Endothelial cell (in vitro differentiated cells): ENCODE data around the gene CHL1. TPM values are rescaled to one million over a fixed set of nuclear protein-coding genes. Genes with fewer than 3 reads are reported as not detected.

Experiments
- DNase-seq: peaks from one replicate; pipeline ENCODE4 v3.0.0; 2021; ENCODE audit warnings: low spot score
- H3K27ac Mint-ChIP-seq: one replicate; pipeline ENCODE4 v1.8.0; 2021; ENCODE audit warnings: mixed read lengths, inconsistent platforms; ENCODE audit not compliant: unreplicated experiment
- H3K27me3 Mint-ChIP-seq: one replicate; pipeline ENCODE4 v1.8.0; 2021; ENCODE audit warnings: mild to moderate bottlenecking, moderate library complexity, mixed read lengths, inconsistent platforms; ENCODE audit not compliant: unreplicated experiment
- H3K36me3 Mint-ChIP-seq: one replicate; pipeline ENCODE4 v1.8.0; 2021; ENCODE audit warnings: mild to moderate bottlenecking, low read depth, mixed read lengths, inconsistent platforms; ENCODE audit not compliant: unreplicated experiment
- H3K4me1 Mint-ChIP-seq: one replicate; pipeline ENCODE4 v1.8.0; 2021; ENCODE audit warnings: mild to moderate bottlenecking, mixed read lengths, inconsistent platforms; ENCODE audit not compliant: unreplicated experiment
- H3K4me3 Mint-ChIP-seq: one replicate; pipeline ENCODE4 v1.8.0; 2021; ENCODE audit warnings: mild to moderate bottlenecking, mixed read lengths, inconsistent platforms; ENCODE audit not compliant: unreplicated experiment
- H3K9me3 Mint-ChIP-seq: one replicate; pipeline ENCODE4 v1.8.0; 2021; ENCODE audit warnings: mixed read lengths, inconsistent platforms; ENCODE audit not compliant: unreplicated experiment
- total RNA-seq: library from RNA; stranded (reverse); fragmentation: NEBNext Ultra II Directional; extraction: Animal tissue kit (Norgen Biotek cat#: 25700); gene quantifications from one replicate; pipeline ENCODE4 v1.2.1, GENCODE V29; 2021; ENCODE audit not compliant: unreplicated experiment
- TF ChIP-seq, protein P1 (sequence below): fragments of 200-600 bp; sonication (generic); IDR thresholded peaks from one replicate; pipeline ENCODE4 v1.5.0; 2021; ENCODE audit warnings: antibody characterized with exemption; ENCODE audit not compliant: unreplicated experiment

CHL1 gene
- total RNA-seq, 1 donor from 2014 or later: not detected

DNA sequence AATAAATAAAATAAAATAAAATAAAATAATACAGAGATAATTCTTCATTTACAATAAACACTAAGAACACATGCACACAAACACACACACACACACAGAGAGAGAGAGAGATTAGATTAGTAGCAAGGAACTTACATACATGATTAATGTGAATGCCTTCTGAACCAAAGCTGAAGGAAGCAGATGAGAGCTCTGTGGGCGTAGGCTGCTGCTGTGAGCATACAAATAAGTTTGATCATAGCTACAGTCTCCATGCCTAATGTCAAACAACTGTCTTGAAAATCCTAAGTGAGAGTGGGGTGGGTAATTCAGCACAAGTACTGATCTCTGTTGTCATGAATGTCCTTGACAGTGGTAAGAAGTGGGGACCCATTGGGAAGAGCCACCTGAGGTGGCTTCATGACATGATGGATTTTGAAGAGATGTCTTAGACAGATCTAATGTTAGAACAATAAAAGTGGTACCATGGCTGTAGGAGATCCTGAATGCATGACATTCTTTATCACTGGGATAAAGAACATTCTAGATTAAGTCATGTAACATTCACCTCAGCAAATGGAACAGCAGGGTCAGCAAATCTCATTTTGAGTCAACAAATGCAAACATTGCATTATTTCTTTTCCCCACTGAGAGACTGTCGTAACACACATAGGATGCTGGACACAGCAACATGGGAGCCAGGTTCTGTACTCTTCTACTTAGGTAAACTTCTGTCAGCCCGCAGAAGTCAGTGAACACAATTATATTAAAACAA lies 46.2 kb downstream of the CHL1 start:
- H3K36me3 Mint-ChIP-seq: no peaks in the 10 kb centered on the region
- H3K27ac Mint-ChIP-seq: no peak overlapping the region
- DNase-seq: no peak
- no peak overlapping the region for H3K4me3 Mint-ChIP-seq
- TF ChIP-seq, protein P1, sequence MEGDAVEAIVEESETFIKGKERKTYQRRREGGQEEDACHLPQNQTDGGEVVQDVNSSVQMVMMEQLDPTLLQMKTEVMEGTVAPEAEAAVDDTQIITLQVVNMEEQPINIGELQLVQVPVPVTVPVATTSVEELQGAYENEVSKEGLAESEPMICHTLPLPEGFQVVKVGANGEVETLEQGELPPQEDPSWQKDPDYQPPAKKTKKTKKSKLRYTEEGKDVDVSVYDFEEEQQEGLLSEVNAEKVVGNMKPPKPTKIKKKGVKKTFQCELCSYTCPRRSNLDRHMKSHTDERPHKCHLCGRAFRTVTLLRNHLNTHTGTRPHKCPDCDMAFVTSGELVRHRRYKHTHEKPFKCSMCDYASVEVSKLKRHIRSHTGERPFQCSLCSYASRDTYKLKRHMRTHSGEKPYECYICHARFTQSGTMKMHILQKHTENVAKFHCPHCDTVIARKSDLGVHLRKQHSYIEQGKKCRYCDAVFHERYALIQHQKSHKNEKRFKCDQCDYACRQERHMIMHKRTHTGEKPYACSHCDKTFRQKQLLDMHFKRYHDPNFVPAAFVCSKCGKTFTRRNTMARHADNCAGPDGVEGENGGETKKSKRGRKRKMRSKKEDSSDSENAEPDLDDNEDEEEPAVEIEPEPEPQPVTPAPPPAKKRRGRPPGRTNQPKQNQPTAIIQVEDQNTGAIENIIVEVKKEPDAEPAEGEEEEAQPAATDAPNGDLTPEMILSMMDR: no peak
- H3K27me3 Mint-ChIP-seq: no peaks in the 10 kb centered on the region
- peaks cover 26% of the 10 kb centered on the region for H3K9me3 Mint-ChIP-seq
- H3K4me1 Mint-ChIP-seq: no peaks in the 10 kb centered on the region

DNA sequence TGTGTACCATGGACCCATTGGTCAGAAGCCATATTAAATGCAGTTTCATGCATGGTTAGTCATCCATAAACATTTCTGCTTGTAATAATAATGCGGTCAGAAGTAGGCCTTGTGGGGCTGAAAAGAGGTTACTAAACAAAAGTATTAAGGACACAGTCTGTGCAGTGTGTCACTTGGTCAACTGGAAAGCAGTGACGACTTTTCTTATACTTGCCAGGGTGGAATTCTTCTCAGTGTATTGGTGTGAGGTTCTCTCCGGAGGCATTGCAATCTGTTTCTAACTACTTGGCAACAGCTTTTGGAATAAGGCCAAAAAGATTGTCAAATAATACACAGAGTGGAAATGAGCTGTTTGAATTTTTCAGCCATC lies 46.8 kb downstream of the CHL1 start:
- TF ChIP-seq, protein P1: no peak
- DNase-seq: no peak
- Mint-ChIP-seq H3K36me3 (no peaks in the 10 kb centered on the region), H3K9me3 (peaks cover 26% of the 10 kb centered on the region), H3K27ac (no peak overlapping the region), H3K27me3 (no peaks in the 10 kb centered on the region), H3K4me3 (no peak overlapping the region), H3K4me1 (no peaks in the 10 kb centered on the region)

- H3K9me3 Mint-ChIP-seq: peaks cover 26% of the 10 kb centered on the region
- no peak overlapping the region for H3K4me3 Mint-ChIP-seq
- DNase-seq: no peak
- H3K4me1 Mint-ChIP-seq: no peaks in the 10 kb centered on the region
- TF ChIP-seq, protein P1: no peak
- H3K27me3 Mint-ChIP-seq: no peaks in the 10 kb centered on the region
- H3K27ac Mint-ChIP-seq: no peak overlapping the region
- H3K36me3 Mint-ChIP-seq: no peaks in the 10 kb centered on the region
Observed at GRCh38 chr3:244041-244440, 47.5 kb downstream of the CHL1 start.

DNA sequence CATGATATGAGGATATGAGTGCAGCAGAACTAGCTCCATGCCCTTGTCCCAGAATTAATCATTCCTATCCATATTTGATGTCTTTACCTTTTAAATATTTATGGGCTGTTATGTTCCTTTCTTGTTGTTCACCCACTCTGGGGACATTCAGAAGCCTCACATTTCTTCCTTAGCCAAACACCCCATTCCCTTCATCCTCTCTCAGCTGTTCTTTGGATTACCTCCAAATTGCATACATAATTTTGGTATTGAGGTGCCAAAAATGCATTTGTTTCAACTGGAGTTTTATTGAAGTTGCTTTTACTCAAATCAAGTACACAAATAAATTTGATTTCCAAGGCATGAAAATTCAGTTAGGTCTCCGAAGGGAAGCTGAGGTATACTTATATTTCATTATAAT lies 51.4 kb downstream of the CHL1 start:
- no peak for DNase-seq
- no peaks in the 10 kb centered on the region for H3K4me1 Mint-ChIP-seq
- H3K4me3 Mint-ChIP-seq: no peak overlapping the region
- no peaks in the 10 kb centered on the region for H3K27me3 Mint-ChIP-seq
- peaks cover 18% of the 10 kb centered on the region for H3K9me3 Mint-ChIP-seq
- TF ChIP-seq, protein P1: no peak
- H3K27ac Mint-ChIP-seq: no peak overlapping the region
- H3K36me3 Mint-ChIP-seq: no peaks in the 10 kb centered on the region

DNA sequence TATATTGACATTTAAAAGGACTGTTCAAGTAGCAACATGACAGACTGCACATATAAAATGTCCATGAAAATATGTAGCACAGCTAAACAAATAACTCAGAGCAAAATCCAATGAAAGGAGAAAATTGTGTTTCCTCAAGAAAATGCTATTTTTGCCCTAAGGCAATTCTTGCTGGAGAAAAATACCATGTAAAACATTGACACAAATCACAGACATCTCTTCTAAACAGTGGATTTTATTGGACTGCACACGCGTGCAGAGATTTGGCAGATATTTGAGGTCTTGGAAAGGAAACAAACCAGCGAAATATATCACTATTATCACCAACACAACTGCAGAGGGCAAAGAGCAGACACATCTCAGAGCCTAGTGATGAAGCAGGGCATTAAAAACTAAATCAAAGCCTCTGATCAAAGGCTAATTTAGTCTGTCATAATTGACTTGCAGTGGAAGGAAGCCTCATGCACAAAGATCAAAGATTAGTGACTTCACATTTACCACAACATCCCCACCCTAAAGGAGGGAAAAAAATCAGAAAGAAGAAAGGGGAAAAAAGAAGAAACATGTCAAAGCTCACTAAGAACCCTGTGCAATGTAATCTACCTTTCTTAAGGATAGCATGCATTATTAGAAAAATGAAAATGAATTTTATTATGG lies 52.4 kb downstream of the CHL1 start:
- peaks cover 12% of the 10 kb centered on the region for H3K9me3 Mint-ChIP-seq
- H3K36me3 Mint-ChIP-seq: no peaks in the 10 kb centered on the region

More for the DNA sequence above, 52.4 kb downstream of the CHL1 start:
- Mint-ChIP-seq H3K27me3 (no peaks in the 10 kb centered on the region), H3K4me1 (no peaks in the 10 kb centered on the region), H3K4me3 (no peak overlapping the region), H3K27ac (no peak overlapping the region)
- no peak for DNase-seq
- TF ChIP-seq, protein P1: no peak
